Activated CD4-positive, alpha-beta T cell treated with anti-CD3 and anti-CD28 coated beads, Interleukin-2, amount 50 U/mL, for 24 hours (primary cell): ENCODE results near the gene MINPP1.
"Not testable (repeated sequence)": the region's sequence is repeated elsewhere in the genome, so short reads cannot be mapped to it uniquely, and the experiment has no call there.

ENCODE experiments used
- DNase-seq, 2 donors: peaks; one replicate each; pipeline ENCODE4 v3.0.0-alpha.2; 2020; ENCODE audit warnings: low read depth in 1 of 2, low spot score in 1 of 2

The MINPP1 gene

DNA sequence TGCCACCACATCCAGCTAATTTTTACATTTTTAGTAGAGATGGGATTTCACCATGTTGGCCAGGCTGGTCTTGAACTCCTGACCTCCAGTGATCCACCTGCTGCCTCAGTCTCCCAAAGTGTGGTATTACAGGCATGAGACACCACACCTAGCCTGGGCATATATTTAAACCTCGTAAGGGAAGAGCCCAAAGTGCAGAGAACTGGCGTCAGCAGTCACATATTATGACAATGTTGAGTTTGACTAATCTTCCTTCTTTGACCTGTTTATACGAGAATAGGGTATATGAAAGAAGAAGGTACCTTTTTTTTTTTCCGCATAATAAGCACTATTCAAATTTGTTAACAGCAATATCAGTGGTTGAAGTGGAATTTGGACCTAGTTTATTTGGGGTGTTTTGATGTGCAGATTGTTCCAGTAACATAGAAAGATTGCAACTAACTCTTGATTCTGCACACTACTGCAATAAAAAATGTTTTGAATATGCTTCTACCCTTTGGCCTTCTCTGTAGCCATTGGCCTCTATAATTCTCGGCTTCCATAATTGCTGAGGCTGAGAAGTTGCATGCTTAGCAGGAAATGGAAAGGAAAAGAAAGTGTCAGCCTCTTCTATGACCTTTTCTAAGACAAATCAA, 55.9 kb downstream of the MINPP1 start:
- no peak for DNase-seq

DNA sequence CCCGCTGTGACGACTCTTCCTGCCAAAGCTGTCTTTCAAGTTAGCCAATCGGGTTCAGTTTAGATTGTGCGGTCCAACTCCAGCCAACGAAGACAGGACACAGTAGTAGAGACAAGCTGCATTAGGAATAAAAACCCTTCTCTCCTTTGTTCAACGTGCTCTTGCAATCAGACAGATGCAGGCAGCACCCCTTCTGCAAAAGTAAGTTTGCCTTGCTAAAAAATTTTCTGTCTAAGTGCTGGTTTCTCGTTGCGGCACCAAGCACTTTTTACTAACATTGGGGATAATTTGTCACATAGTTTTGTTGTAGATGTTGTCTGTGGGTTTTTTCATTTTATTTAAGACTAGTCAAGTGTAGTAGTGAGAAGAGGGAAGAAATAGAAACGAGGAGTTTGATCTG, 58.1 kb downstream of the MINPP1 start:
- DNase-seq: no peak

DNA sequence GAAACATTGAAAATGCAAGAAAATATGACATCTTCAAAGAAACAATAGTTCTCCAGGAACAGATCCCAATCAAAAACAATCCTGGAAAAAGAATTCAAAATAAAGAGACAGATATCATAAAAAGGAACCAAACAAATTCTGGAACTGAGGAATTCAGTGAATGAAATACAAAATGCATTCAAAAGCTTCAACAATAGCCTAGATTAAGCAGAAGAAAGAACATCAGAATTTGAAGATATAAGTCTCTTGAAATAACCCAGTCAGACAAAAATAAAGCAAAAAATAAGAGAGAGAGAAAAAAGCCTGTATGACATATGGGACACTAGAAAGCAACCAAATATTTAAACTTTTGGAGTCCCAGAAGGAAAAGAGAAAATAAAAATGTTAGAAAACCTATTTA, 60.3 kb downstream of the MINPP1 start:
- no peak for DNase-seq

DNA sequence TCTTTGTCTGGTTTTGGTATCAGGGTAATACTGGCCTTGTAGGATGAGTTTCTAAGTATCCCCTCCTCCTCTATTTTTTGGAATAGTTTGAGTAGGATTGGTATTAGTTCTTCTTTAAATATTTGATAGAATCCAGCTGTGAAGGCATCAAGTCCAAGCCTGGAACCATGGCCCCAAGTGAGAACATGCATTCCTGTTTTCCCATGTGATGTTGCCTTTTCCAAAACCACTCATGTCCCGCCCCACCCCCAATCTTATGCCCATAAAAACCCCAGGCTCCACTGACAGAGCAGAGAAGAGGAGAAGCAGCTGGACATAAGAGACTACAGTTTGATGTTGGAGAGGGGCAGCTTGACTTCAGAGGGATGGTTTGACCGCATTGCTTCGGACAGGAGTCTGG, 71.2 kb downstream of the MINPP1 start:
- DNase-seq: no peak

DNA sequence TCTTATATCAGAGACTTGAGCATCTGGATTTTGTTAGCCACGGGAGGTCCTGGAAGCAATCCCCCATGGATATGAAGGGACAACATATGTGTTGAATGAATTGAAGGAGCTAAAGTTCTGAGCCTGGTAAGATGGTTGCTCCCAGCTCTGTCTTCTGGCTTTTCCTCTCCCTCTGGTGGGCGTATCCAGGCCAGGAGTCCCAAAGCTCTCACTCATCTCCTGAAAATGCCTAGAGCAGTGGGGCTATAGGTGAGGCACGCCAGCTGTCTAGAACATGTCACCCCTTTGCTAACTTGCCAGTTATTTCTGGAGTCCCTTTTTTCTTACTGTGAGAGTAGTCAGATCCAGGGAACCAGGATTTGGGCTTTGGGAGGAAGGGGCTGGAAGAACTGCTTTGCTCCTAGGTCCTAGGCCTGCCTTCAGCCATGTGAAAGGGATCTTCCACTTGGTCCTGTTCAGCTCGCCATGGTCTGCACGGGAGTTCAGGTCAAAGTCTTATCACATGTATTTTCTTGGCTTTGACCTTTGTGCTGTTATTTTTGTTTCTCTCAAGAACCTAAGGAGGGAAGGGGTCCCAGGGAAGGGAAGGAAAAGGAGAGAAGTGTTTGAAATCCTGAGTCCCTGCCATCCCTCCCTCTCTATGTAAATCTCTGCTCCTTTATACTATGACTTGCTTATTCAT, 73.6 kb downstream of the MINPP1 start:
- no peak for DNase-seq

DNA sequence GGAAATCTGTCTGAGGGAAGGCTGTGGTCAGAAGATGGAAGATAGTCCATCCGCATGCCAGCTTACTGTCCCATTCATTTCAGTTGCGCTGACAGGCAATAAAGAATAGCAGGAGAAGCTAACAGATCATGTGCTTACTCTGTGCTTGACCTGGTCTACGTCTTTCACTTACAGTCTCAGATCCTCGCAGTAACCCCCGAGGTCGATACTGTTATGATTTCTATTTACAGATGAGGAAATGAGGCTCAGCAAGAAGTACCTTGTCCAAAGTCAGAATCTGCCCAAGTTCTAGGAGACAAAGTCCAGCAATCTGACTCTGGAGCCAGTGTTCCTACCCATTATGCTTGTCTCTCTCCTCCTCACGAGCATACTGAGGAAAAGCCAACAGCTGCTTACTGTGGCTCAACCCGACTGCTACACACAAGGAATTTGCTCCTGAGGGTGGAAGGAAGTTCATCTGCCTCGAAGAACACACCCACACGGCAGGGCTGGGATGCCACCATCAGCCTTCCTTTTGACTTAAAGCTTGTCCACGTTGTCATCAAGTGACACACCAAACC, 74.2 kb downstream of the MINPP1 start:
- no peak for DNase-seq

DNA sequence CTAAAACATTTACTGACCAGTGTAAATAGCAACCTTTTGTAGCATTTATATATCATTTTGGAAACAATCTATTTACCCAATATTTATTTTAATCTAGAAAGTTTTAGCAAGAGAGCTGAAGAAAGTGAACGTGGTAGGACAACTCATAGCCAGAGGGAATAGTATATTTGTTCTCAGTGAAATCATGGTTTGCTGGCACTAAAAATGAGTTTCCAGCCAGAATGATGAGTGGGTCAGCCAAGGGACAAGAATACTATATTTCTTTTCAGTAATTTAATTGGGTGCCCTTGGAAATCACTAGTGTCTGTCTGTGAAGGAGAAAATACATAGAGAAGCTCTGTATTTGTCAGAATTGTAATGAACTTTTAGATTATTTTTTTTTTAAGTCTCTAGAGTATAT, 74.9 kb downstream of the MINPP1 start:
- DNase-seq: no peak

DNA sequence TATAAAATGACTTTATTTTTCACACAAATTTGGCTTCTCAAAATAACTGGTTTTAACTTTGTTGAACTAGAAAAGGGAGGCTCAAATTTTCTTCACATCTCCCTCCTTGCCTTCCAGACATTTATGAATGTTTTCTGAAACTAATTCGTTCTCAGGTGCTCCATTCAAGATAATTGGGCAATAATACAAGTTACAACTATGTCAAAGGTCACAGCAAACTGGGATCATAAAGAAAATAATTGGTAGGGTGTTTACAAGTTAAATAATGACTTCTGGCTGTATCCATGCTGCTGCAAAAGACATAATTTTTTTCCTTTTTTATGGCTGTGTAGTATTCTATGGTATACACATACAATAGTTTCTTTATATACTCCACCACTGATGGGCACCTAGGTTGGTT, 75.3 kb downstream of the MINPP1 start:
- DNase-seq: no peak

DNA sequence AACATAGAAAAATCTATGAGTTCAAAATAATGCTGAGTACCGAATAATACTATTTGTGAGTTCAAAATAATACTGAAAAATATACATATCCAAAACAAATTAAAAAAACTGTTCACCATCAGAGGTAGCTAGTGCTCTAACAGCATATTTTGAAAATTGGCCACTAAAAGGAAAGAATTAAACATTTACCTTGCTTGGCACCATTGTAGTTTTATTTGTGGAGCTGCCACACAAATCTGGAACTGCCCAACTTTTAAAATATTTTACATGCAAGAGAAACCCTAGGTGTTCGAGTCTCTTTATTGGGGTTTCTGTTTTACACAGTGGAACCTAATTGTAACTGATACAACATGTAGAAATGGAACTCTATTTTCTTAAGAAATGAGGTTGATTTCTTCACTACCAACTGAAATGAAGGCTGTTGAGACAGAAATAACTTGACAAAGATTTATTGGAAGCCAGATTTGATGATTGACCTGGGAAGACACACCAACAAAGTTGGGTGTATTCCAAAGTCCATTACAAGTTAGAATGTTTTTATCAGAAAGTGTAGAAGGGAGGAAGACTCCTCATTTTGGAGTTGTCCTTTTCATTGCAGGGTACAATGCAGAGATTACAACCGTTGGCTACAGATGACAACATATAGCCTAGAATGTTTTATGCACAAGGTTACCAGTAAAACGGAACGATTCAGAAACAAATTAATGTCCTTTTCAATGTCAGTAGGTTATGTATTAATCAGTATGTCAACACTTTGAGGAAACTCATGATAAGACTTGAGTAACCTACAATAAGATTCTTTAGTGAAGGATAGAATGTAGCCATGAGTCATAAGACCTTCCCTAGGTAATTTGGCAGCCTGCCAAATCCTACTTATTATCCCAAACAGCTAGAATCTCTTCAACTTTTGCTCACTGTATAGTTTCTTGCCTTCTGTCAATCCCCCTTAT, 81.1 kb downstream of the MINPP1 start:
- no peak for DNase-seq

DNA sequence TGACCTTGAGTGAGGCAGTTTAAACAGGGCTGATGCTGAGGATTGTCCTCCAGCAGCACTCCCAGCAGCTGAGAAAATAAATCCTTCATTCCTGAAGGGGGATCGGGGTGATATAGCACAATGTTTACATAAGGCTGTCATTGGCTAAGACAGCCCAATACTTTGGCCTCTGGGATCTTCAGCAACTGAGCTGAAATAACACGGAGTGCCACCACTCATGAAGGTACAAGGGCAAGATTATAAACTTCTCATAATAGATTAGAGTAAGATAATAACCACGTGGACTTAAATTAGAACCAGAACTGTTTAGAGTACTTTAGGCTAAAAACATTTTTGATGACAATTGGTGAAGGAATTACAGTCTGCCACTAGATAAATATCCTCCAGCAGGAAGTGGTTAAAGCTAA, 85.0 kb downstream of the MINPP1 start:
- DNase-seq: no peak

DNA sequence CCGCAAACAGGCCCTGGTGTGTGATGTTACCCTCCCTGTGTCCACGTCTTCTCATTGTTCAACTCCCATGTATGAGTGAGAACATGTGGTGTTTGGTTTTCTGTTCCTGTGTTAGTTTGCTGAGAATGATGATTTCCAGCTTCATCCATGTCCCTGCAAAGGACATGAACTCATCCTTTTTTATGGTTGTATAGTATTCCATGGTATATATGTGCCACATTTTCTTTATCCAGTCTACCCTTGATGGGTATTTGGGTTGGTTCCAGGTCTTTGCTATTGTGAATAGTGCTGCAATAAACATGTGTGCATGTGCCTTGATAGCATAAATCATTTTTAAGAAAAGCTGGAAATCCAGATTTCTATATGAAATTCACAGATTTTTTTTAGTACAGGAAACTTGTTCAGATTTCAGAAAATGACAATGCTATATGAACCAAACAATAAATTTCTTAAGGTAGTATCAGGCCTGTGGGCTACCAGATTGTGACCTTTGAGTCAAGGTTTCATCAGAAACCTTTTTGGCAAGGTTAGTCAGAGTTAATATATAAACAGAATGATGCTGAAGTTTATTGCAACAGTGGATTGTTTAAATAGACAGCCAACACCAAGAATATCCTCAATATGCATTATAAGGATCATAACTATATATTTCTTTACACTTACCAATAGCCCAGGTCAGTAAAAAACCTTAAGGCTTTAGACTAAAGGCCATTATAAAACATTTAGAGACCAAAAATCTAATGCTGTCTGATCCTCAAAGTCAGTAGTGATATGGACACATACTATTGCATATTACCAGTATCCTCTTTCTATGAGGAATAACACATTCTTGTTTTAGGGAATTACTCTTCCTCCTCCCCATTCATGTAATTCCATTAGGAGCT, 86.3 kb downstream of the MINPP1 start:
- DNase-seq: no peak

DNA sequence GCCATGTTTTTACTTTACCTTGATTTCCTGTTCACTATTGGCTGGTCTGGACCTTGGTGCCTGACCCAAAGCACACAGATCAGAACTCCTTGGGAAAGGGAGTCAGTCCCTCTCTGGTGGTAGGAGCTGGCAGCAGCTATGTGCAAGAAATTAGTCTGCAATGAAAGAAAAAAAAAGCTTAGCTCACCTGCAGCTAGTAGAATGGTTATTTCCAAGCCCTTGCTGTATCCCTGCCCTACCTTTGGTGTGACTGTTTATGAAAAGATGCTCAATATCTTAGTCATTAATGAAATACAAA, 86.8 kb downstream of the MINPP1 start:
- no peak for DNase-seq

DNA sequence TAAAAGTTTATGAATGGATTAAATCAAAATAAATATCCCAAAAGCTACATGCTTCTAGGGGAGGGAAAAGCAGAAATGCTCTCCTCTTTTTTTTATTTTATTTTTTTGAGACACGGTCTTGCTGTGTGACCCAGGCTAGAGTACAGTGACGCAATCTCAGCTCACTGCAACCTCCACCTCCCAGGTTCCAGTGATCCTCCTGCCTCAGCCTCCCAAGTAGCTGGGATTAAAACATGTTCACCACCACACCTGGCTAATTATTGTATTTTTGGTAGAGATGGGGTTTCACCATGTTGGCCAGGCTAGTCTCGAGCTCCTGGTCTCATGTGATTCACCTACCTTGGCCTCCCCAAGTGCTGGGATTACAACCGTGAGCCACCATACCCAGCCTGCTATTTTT, 88.2 kb downstream of the MINPP1 start:
- not testable (repeated sequence) for DNase-seq

DNA sequence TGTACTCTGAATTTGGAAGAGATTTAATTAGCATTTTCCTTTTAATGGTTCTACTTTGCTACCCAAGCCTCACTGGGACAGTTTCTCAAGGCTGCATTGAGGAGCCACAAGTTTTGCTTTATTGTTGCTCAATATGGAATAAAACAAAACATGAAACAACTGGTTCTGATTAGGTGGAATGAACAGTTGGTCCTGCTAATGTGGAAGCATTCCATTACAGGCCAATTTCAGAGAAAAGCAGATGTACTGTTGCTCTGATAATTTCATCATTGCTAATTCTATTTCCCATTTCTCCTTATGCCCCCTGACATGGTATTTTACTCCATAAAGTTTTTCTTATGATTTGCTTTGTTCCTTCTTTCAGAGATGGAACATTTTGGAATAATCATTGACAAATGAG, 89.0 kb downstream of the MINPP1 start:
- no peak for DNase-seq

DNA sequence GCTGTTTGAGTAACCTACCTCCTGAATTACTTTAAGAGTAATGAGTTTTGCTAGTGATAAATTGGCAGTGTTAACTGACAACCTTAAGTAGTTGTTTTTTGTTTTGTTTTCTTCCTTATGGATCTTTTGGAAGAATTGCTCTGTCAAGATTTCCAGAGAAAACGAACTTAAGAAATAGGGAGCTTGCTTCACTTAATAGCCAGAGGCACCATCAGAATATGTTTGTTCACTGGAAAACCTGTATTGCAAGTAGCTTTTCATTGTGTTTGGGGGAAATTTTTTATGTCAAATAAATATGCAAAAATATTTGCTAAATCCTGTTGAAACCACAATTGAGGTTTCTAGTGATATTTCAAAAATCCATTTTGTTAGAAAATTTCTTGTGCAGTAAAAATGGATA, 89.5 kb downstream of the MINPP1 start:
- DNase-seq: no peak

DNA sequence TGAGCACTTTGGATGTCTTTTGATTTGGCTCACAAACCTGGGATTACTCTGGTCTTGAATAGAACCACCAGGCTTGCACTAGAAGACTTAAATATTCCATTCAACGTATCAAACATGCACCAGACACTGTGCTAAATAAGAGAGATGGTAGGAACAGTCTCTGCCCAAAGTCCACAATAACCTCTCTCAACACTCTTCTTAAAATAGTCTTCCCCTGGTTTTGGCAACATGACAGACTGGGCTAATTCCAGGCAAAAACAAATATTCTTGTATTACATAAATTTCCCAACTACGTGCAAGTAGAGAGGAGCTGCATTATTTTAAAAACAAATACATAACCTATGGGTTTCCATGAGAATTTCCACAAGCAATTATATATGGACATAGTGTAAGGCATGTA, 90.2 kb downstream of the MINPP1 start:
- no peak for DNase-seq

DNA sequence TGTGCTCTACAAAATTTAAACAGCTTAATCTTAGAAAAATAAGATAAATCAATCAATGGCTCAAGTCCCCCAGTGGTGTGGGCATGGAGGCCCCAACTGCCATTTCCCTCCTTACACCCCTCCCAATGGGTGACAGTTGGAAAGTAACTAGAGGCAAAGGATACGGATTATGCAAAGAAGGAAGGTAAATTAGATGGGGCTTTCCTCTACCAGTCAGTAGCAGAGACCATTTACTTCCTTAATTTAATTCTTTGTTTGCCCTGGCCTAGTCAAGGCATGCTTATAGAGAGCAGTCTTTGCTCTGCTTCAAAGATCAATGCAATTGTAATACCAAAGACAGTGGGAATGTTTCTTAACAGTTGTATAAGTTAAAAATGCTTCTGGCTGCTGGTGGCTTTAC, 91.7 kb downstream of the MINPP1 start:
- no peak for DNase-seq

DNA sequence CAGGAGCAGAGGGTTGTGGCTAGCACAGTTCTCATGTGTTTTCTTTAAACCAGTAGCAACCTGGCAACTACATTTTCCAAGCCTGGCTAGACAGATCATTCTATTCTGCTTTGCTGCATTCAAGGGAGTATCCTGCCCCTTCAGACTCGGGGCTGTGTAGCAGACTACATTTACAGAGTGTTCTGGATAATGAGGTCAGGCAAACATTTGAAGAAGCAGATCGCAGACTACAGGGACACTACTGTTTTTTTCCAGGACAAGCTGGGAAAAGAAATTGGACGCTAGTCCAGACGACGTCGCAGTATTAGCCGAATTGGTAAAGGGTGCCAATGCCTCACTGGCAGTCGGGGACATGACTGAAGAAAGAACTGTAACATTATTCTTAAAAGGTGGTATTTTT, 94.0 kb downstream of the MINPP1 start:
- no peak for DNase-seq

DNA sequence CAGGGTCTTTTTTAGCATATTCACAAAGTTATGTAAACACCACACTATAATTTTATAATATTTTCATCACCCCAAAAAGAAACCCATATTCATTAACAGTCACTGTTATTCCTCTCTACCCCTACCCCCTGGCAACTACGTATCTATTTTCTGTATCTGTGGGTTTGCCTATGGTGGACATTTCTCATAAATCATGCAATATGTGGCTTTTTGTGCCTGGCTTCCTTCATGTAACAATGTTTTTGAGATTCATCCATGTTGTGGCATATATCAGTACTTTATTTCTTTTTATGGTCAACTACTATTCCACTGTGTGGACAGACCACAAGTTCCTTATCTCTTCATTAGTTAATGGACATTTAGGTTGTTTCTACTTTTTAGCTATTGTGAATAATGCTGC, 95.9 kb downstream of the MINPP1 start:
- no peak for DNase-seq
